BLaER1 treated with 17β-estradiol and CSF1 and Interleukin-3, amounts not matched to agents 10 nM and 100 nM (cell line): Measurements from ENCODE around the gene BACE1.
A peak's percentile ranks its signal among the peaks of the same experiment; 100 is the strongest.

Experiments
- H3K27ac ChIP-seq, 11 experiments: shearing (Covaris generic); formaldehyde crosslinking; 2 replicates each; pipeline ENCODE4 v1.8.1; 2022
- H3K27me3 ChIP-seq, 11 experiments: shearing (Covaris generic); formaldehyde crosslinking; 2 replicates each; pipeline ENCODE4 v1.8.1; 2022
- H3K36me3 ChIP-seq, 11 experiments: shearing (Covaris generic); formaldehyde crosslinking; 2 replicates each; pipeline ENCODE4 v1.8.1; 2022
- H3K4me1 ChIP-seq, 10 experiments: shearing (Covaris generic); formaldehyde crosslinking; 2 replicates each; pipeline ENCODE4 v1.8.1; 2022
- H3K4me2 ChIP-seq, 11 experiments: shearing (Covaris generic); formaldehyde crosslinking; 2 replicates each; pipeline ENCODE4 v1.8.1; 2022
- H3K4me3 ChIP-seq, 10 experiments: shearing (Covaris generic); formaldehyde crosslinking; 2 replicates each; pipeline ENCODE4 v1.8.1; 2022
- H3K9ac ChIP-seq, 11 experiments: shearing (Covaris generic); formaldehyde crosslinking; 2 replicates each; pipeline ENCODE4 v1.8.1; 2022
- H3K9me3 ChIP-seq, 11 experiments: shearing (Covaris generic); formaldehyde crosslinking; replicated peaks in 1 of 11; 2 replicates each; pipeline ENCODE4 v1.8.1; 2022
- H4K20me1 ChIP-seq, 11 experiments: shearing (Covaris generic); formaldehyde crosslinking; 2 replicates each; pipeline ENCODE4 v1.8.1; 2022
- Cebpa-rat ChIP-seq, 11 experiments: shearing (Covaris generic); IDR thresholded peaks; 2 replicates each; pipeline ENCODE4 v1.8.1; 2022

BACE1 gene

DNA sequence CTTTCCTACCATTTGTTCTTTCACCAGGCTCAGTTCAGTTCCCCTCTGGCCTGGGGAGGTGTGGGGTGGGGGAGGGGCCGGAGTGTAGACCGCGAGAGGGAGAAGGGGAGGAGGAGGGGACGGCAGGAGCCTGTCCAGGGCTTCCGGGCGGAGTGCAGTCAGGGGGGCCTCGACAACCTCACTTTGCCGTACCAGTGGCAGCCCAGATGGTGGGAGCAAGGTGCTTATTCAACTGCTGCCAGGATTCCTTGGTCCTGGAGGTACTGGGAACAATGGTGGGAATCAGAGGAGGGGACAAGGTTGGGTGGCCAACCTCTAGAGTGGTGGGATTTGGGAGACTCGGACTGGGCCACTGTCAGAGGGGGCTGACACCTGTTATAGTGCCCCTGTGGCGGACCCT, 1.2 kb downstream of the BACE1 start:
- peaks cover 12 to 39% (median 33%) of the 10 kb centered on the region in 10 experiments for H3K4me1 ChIP-seq
- peaks cover 24 to 48% (median 43%) of the 10 kb centered on the region in 11 experiments for H3K27me3 ChIP-seq
- peaks cover 0 to 7% (median 0%) of the 10 kb centered on the region in 11 experiments; a peak in 3 of 22 replicates for H4K20me1 ChIP-seq
- peak overlapping the region; percentile 96 to 100 (median 99) for H3K4me2 ChIP-seq
- peak overlapping the region in 10 of 11 experiments; percentile 70 to 82 (median 80); a peak in 15 of 22 replicates for H3K9ac ChIP-seq
- no peaks in the 10 kb centered on the region for H3K9me3 ChIP-seq
- H3K4me3 ChIP-seq: peak overlapping the region; percentile 60 to 87 (median 74); a peak in 18 of 20 replicates
- no peaks in the 10 kb centered on the region for H3K36me3 ChIP-seq
- TF ChIP-seq Cebpa-rat (IDR thresholded peaks at IDR 0.05): no peak
- H3K27ac ChIP-seq: no peak overlapping the region

DNA sequence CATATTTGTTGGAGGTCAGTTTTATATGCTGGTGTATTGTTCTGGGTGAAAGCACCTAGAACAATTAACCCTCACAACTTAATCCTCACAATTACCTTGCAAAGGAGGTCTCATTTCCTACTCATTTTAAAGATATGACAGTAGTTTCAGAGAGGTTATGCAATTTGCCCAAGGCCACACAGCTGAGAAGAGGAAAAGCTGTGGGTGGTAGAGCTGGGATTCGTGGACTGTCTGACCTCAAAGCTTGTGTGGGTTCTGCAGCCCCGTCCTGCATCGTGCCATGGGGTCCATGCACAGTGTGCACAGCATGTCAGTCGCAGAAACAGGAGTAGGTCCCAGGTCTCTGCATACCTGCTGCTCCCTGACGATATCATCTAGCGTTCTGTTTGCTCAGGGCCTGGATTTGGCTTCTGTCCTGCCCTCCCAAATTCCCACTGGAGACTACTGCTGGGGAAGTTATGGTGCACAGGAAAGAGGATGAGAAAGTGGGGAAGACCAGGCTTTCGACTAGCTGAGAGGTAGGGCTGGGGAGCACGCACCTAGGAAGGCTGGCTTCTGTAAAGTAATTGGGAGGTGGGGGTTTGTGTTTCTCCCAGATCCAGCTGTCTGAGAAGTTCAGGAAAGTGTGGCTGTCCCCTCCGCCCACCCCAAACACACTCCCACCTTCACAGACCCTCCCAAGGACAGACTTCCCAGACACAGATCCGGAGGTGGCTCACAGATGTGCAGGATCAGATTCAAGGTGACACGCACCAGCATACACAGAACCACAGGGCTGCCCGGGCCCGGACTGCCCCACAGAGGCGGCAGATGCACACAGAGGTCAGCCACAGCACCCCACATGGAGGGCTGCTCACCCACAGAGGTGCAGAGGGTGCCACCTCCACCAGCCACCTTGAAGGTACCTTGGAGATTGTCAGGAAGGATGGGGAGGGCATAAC, 2.0 kb downstream of the BACE1 start:
- H3K4me2 ChIP-seq: peak overlapping the region in 10 of 11 experiments; percentile 27 to 100 (median 100); a peak in 17 of 22 replicates
- 0 out of 20 replicates have a peak overlapping the region, but pooled peaks of 1 of the 10 experiments have one; percentile 28 for H3K4me3 ChIP-seq
- no peak for TF ChIP-seq Cebpa-rat (IDR thresholded peaks at IDR 0.05)
- no peak overlapping the region for H3K27ac ChIP-seq
- H3K36me3 ChIP-seq: no peaks in the 10 kb centered on the region
- peaks cover 0 to 7% (median 0%) of the 10 kb centered on the region in 11 experiments; a peak in 3 of 22 replicates for H4K20me1 ChIP-seq
- peaks cover 12 to 39% (median 33%) of the 10 kb centered on the region in 10 experiments for H3K4me1 ChIP-seq
- H3K9me3 ChIP-seq: no peaks in the 10 kb centered on the region
- peaks cover 24 to 48% (median 43%) of the 10 kb centered on the region in 11 experiments for H3K27me3 ChIP-seq
- 0 out of 22 replicates have a peak overlapping the region, but pooled peaks of 1 of the 11 experiments have one; percentile 9 for H3K9ac ChIP-seq

DNA sequence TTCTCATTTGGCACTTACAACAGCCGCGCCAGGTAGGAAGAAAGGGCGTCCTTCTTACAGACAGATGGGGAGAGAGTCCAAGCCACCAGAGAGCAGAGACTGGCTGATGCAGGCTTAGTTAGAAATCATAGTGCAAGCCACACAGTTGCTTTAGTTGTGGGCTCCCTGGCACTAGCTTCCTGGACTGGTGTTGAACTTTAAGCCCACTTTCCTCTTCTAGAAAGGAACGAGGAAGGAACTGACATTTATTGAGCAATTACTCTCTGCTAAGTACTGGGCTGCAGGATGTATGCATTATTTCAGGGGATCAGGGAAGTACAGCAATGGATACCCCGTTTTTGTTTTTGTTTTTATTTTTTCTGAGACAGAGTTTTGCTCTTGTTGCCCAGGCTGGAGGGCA, 3.0 kb downstream of the BACE1 start:
- TF ChIP-seq Cebpa-rat (IDR thresholded peaks at IDR 0.05): 0 out of 22 replicates have a peak, but pooled peaks of 1 of the 11 experiments have one; percentile 19
- Histone ChIP-seq H3K27ac (peak overlapping the region in 1 of 11 experiments; percentile 32; a peak in 3 of 22 replicates), H3K36me3 (no peaks in the 10 kb centered on the region), H4K20me1 (peaks cover 0 to 7% (median 0%) of the 10 kb centered on the region in 11 experiments; a peak in 3 of 22 replicates), H3K4me1 (peaks cover 12 to 39% (median 33%) of the 10 kb centered on the region in 10 experiments), H3K9ac (peak overlapping the region in 1 of 11 experiments; percentile 26; a peak in 1 of 22 replicates), H3K9me3 (no peaks in the 10 kb centered on the region), H3K4me2 (peak overlapping the region in 9 of 11 experiments; percentile 7 to 100 (median 99); a peak in 14 of 22 replicates), H3K4me3 (no peak overlapping the region), H3K27me3 (peaks cover 24 to 46% (median 41%) of the 10 kb centered on the region in 11 experiments)

DNA sequence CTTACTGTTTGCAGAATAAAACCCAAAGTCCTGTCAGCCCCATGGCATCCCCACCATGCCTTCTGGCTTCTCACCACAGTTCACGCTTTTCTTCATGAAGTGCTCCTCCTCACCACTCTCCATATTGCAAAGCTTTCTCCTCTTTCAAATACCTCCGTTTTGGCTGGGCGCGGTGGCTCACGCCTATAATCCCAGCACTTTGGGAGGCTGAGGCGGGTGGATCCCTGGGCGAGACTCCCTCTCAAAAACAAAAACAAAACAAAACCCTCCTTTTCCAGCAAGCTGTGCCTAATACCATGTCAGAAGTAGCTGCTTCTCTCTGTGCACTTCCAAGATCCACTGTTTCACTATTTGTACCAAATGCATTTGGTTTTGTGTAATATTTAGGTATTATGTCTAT, 6.7 kb downstream of the BACE1 start:
- H3K9ac ChIP-seq: no peak overlapping the region
- H3K27ac ChIP-seq: no peak overlapping the region
- H4K20me1 ChIP-seq: peaks cover 0 to 6% (median 0%) of the 10 kb centered on the region in 11 experiments; a peak in 3 of 22 replicates
- H3K4me1 ChIP-seq: peaks cover 0 to 21% (median 18%) of the 10 kb centered on the region in 10 experiments; a peak in 15 of 20 replicates
- no peaks in the 10 kb centered on the region for H3K36me3 ChIP-seq
- TF ChIP-seq Cebpa-rat (IDR thresholded peaks at IDR 0.05): no peak
- H3K4me3 ChIP-seq: no peak overlapping the region
- peaks cover 0 to 9% (median 4%) of the 10 kb centered on the region in 11 experiments; a peak in 11 of 22 replicates for H3K27me3 ChIP-seq
- H3K4me2 ChIP-seq: no peak overlapping the region
- no peaks in the 10 kb centered on the region for H3K9me3 ChIP-seq

DNA sequence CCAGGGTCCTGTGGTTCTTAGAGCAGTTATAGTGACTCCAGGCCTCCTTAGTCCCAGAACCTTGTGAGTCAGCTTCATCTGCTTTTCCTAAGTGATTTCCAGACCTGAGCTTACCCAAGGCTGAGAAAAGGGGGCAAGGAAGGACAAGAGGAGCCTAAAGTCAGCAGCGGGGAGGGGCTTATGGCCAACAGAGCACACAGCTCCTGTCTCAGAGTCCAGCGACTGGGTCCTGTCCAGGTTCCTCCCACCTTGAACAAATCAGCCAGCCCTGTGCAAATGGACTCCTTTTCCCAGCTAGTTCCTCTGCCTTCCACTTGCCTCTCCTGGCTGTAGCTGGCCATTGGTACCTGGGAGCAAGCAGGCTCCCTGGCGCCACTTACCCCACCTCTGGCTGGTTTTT, 10.9 kb downstream of the BACE1 start:
- H3K4me2 ChIP-seq: no peak overlapping the region
- no peak overlapping the region for H3K27ac ChIP-seq
- H4K20me1 ChIP-seq: no peaks in the 10 kb centered on the region; a peak in 2 of 22 replicates
- H3K4me3 ChIP-seq: no peak overlapping the region
- no peak overlapping the region for H3K9ac ChIP-seq
- H3K36me3 ChIP-seq: no peaks in the 10 kb centered on the region
- no peaks in the 10 kb centered on the region for H3K27me3 ChIP-seq
- H3K4me1 ChIP-seq: peaks cover 0 to 12% (median 10%) of the 10 kb centered on the region in 10 experiments; a peak in 12 of 20 replicates
- H3K9me3 ChIP-seq: no peaks in the 10 kb centered on the region
- TF ChIP-seq Cebpa-rat (IDR thresholded peaks at IDR 0.05): no peak

DNA sequence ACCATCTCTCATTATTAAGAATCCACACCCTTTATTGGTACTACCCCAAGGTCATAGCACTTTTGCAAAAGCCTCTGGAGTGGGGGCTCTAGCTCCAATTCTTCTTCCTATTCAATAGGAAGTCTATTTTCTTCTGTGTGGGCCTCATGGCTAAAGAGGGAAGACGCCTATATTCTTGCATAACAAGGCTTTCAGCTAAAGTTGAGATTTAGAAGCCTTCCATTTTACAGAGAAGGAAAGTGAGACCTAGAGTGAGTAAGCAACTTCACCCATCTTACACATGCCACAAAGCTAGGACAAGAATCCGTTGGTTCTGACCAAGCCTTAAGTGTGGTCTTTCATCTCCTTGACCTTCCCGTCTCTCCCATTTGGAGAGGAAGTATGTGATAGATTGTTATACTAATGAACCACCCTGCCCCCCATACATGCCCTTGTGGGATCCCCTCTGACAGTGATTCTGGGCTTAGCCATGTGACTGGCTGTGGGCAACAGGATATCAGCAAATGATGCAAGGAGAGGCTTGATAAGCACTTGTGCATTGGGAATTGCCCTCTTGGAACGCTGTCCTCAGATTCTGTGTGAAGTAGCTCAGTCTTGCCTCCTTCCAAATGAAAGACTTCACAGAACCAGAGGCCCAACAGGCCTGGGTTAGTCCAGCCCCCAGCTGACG, 12.3 kb downstream of the BACE1 start:
- Histone ChIP-seq H3K4me1 (peaks cover 0 to 12% (median 10%) of the 10 kb centered on the region in 10 experiments; a peak in 12 of 20 replicates), H3K27me3 (no peaks in the 10 kb centered on the region), H3K36me3 (no peaks in the 10 kb centered on the region), H3K27ac (no peak overlapping the region), H3K4me3 (no peak overlapping the region), H4K20me1 (no peaks in the 10 kb centered on the region; a peak in 2 of 22 replicates), H3K9me3 (no peaks in the 10 kb centered on the region), H3K4me2 (peak overlapping the region in 7 of 11 experiments; percentile 8 to 68 (median 53); a peak in 10 of 22 replicates), H3K9ac (no peak overlapping the region)
- no peak for TF ChIP-seq Cebpa-rat (IDR thresholded peaks at IDR 0.05)

DNA sequence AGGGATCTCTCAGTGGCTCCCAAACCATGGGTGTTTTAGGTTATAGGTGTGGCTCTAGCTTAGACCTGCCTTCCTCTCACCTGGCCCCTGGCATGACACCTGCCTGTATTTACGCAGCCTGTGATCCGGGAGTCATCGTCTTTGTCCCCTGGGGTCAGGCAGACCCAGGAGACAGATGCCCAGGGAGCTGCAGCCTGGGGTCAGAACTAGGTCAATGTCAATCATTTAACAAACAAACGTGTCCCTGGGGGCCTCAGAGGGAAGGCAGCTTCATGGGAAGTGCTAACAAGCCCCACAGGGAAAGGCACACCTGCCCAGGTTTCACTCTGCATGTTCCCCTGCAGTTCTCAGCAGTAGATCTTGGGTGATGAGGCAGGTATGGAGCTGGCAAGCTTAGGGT, 13.0 kb downstream of the BACE1 start:
- Histone ChIP-seq H3K36me3 (no peaks in the 10 kb centered on the region), H3K9ac (no peak overlapping the region), H3K4me1 (peaks cover 0 to 12% (median 10%) of the 10 kb centered on the region in 10 experiments; a peak in 12 of 20 replicates), H3K9me3 (no peaks in the 10 kb centered on the region), H3K4me3 (no peak overlapping the region), H3K27ac (no peak overlapping the region), H3K4me2 (peak overlapping the region in 8 of 11 experiments; percentile 8 to 68 (median 45); a peak in 11 of 22 replicates), H4K20me1 (no peaks in the 10 kb centered on the region; a peak in 2 of 22 replicates), H3K27me3 (no peaks in the 10 kb centered on the region)
- no peak for TF ChIP-seq Cebpa-rat (IDR thresholded peaks at IDR 0.05)

DNA sequence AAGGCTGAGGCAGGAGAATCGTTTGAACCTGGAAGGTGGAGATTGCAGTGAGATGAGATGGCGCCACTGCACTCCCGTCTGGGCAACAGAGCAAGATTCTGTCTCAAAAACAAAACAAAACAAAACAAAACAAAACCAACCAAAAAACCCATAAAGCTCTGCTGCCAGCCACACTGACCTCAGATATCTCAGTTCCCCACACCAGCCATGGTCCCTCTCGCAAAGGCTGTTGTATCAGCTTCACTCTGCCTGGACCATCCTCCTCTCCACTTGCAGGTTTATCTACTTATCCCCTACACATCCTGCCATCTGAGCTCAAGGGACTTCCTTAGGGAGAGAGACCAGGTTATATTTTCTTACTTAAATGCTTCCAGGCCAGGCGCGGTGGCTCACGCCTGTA, 13.8 kb downstream of the BACE1 start:
- H4K20me1 ChIP-seq: no peaks in the 10 kb centered on the region; a peak in 2 of 22 replicates
- peaks cover 0 to 12% (median 10%) of the 10 kb centered on the region in 10 experiments; a peak in 12 of 20 replicates for H3K4me1 ChIP-seq
- no peak for TF ChIP-seq Cebpa-rat (IDR thresholded peaks at IDR 0.05)
- no peak overlapping the region for H3K4me3 ChIP-seq
- H3K9me3 ChIP-seq: no peaks in the 10 kb centered on the region
- H3K36me3 ChIP-seq: no peaks in the 10 kb centered on the region
- no peak overlapping the region for H3K9ac ChIP-seq
- H3K27me3 ChIP-seq: no peaks in the 10 kb centered on the region
- H3K4me2 ChIP-seq: no peak overlapping the region
- H3K27ac ChIP-seq: no peak overlapping the region
